ENCODE measurements around the gene IL4R.

GRCh38 chr16:27351989-27352388 lies 38.2 kb downstream of the IL4R start:
- TF ChIP-seq CTCF (IDR thresholded peaks at IDR 0.05) (no peak), POLR2AphosphoS5 (IDR thresholded peaks at IDR 0.05) (no peak)
